Measurements from ENCODE around the gene CD2BP2. TPM values are rescaled to one million over a fixed set of nuclear protein-coding genes. Genes with fewer than 3 reads are reported as not detected.

The CD2BP2 gene
- total and polyA plus RNA-seq, 2 donors (not counting 1 experiment from before 2014, with no cell fraction given), result 26.1 to 80.1 TPM

- DNase-seq, result peak; percentile 84
- no peak for TF ChIP-seq CTCF (IDR thresholded peaks at IDR 0.05)
- TF ChIP-seq EZH2 (IDR thresholded peaks at IDR 0.05; ENCODE audit: borderline replicate concordance, insufficient read depth, low read depth, low read length, poor library complexity, severe bottlenecking), result no peak
- Histone ChIP-seq H4K20me1 (ENCODE audit: control insufficient read depth, insufficient read depth, low read length, poor library complexity, severe bottlenecking) (no peaks in the 10 kb centered on the region), H3K4me2 (replicated peaks; ENCODE audit: low read depth, low read length, poor library complexity, severe bottlenecking) (peak within 1 kb of the TSS; percentile 83), H3K4me3 (ENCODE audit: control extremely low read depth in 1 of 5, extremely low read depth in 1 of 5, insufficient read depth in 1 of 5, low read depth in 2 of 5, low read length in 4 of 5) (peak within 1 kb of the TSS; percentile 17 to 73 (median 66)), H3K36me3 (replicated peaks in 1 of 2; ENCODE audit: control extremely low read depth in 1 of 2, control insufficient read depth in 1 of 2, extremely low read depth in 1 of 2, insufficient read depth in 2 of 2, low read length in 1 of 2) (peaks cover 0 to 2% of the 10 kb centered on the region in 2 experiments), H3K79me2 (ENCODE audit: control insufficient read depth, insufficient read depth, low read length) (peaks cover 45% of the 10 kb centered on the region), H3K4me1 (ENCODE audit: control insufficient read depth in 2 of 2, insufficient read depth in 2 of 2, low read length in 2 of 2) (peaks cover 30 to 60% of the 10 kb centered on the region in 2 donors), H3K27ac (ENCODE audit: low read length in 2 of 2) (peak within 1 kb of the TSS; percentile 72 to 100), H3K27me3 (replicated peaks in 1 of 4; ENCODE audit: control extremely low read depth in 1 of 4, control insufficient read depth in 3 of 4, insufficient read depth in 4 of 4, low read length in 3 of 4) (no peaks in the 10 kb centered on the region), H3K9ac (ENCODE audit: low read length) (peak within 1 kb of the TSS; percentile 72), H2AFZ (ENCODE audit: insufficient read depth, low read depth, low read length, poor library complexity, severe bottlenecking) (peak within 1 kb of the TSS; percentile 84), H3K9me3 (ENCODE audit: control extremely low read depth in 1 of 3, control insufficient read depth in 2 of 3, insufficient read depth in 1 of 3, low read length in 2 of 3) (no peaks in the 10 kb centered on the region)
- Mint-ChIP-seq H3K4me1 (peaks cover 48% of the 10 kb centered on the region), H3K27ac (peak within 1 kb of the TSS; percentile 98), H3K27me3 (no peaks in the 10 kb centered on the region), H3K4me3 (peak within 1 kb of the TSS; percentile 90), H3K9me3 (ENCODE audit: insufficient read depth) (no peaks in the 10 kb centered on the region)
- ChIA-PET CTCF (interaction anchor here (0.8 to 2.3 kb wide), 11 partner anchors 11 to 228 kb away, joined by 3 to 18 read pairs (median 5); partner anchors contain the start of genes DCTPP1, TBC1D10B, ZNF48 and ZNF689), POLR2A (interaction anchor here (0.7 to 2.6 kb wide), 15 partner anchors 9 to 592 kb away, joined by 3 to 51 read pairs (median 3); partner anchors contain the start of genes CORO1A, KIF22, TBC1D10B and ZNF48)
- 8% methylated on average over 6 of the region's 12 CpGs for WGBS (ENCODE audit: insufficient coverage)
- intact Hi-C loops (cut with micrococcal nuclease), result loop anchor here (1.0 kb wide), 3 partner anchors 12 to 27 kb away; partner anchors contain the start of genes TBC1D10B and ZNF48
- peak; percentile 25 for ATAC-seq (ENCODE audit: low read depth)
Observed at GRCh38 chr16:30382111-30382881, 27.2 kb upstream of the CD2BP2 start, which contains the start of gene SEPTIN1. Gene SEPTIN1 (minus strand): TSS chr16:30382561. CDS start chr16:30382542, 19 bp downstream.

Data from B cell (primary cell).